ENCODE data around the gene LYPD6. TPM values are rescaled to one million over a fixed set of nuclear protein-coding genes. Genes with fewer than 3 reads are reported as not detected.

The LYPD6 gene
- total RNA-seq, 4 donors from 2014 or later, result 0.46 TPM; not detected in 3

- DNase-seq, result no peak
- in situ Hi-C loops (cut with MboI; ENCODE audit: low sequenced_read_pairs in 4 of 4), result no loop called here
- TF ChIP-seq CTCF (IDR thresholded peaks at IDR 0.05 in 4 of 5, conservative IDR thresholded peaks at IDR 0.05 in 1 of 5) (no peak), POLR2A (IDR thresholded peaks at IDR 0.05) (no peak)
- Histone ChIP-seq H3K36me3 (no peaks in the 10 kb centered on the region), H3K27me3 (no peaks in the 10 kb centered on the region), H3K27ac (no peak overlapping the region), H3K9me3 (no peaks in the 10 kb centered on the region), H3K4me1 (no peaks in the 10 kb centered on the region), H3K4me3 (no peak overlapping the region)
- intact Hi-C loops (cut with DNase I; ENCODE audit: low total_unique reads), result no loop called here
- no peak for ATAC-seq
These were observed 80.5 kb downstream of the LYPD6 start for GRCh38 chr2:149410701-149411484.

- no peaks in the 10 kb centered on the region for H3K36me3 ChIP-seq
- no peaks in the 10 kb centered on the region for H3K27me3 ChIP-seq
- H3K27ac ChIP-seq, result no peak overlapping the region
- no peaks in the 10 kb centered on the region for H3K9me3 ChIP-seq
- no peak for TF ChIP-seq CTCF (IDR thresholded peaks at IDR 0.05 in 4 of 5, conservative IDR thresholded peaks at IDR 0.05 in 1 of 5)
- TF ChIP-seq POLR2A (IDR thresholded peaks at IDR 0.05), result no peak
- H3K4me1 ChIP-seq, result no peaks in the 10 kb centered on the region
- intact Hi-C loops (cut with DNase I; ENCODE audit: low total_unique reads), result no loop called here
- no peak for ATAC-seq
- in situ Hi-C loops (cut with MboI; ENCODE audit: low sequenced_read_pairs in 4 of 4), result no loop called here
- H3K4me3 ChIP-seq, result no peak overlapping the region
- DNase-seq, result no peak
These were observed 83.1 kb downstream of the LYPD6 start for GRCh38 chr2:149413487-149413886.

GRCh38 chr2:149415086-149415485 is 84.7 kb downstream of the LYPD6 start:
- TF ChIP-seq CTCF (IDR thresholded peaks at IDR 0.05 in 4 of 5, conservative IDR thresholded peaks at IDR 0.05 in 1 of 5) (no peak), POLR2A (IDR thresholded peaks at IDR 0.05) (no peak)
- intact Hi-C loops (cut with DNase I; ENCODE audit: low total_unique reads) (no loop called here), in situ Hi-C loops (cut with MboI; ENCODE audit: low sequenced_read_pairs in 4 of 4) (no loop called here)
- Histone ChIP-seq H3K27ac (no peak overlapping the region), H3K4me1 (no peaks in the 10 kb centered on the region), H3K4me3 (no peak overlapping the region), H3K36me3 (no peaks in the 10 kb centered on the region), H3K27me3 (no peaks in the 10 kb centered on the region), H3K9me3 (no peaks in the 10 kb centered on the region)
- ATAC-seq, result no peak
- no peak for DNase-seq

- no peak overlapping the region for H3K27ac ChIP-seq
- intact Hi-C loops (cut with DNase I; ENCODE audit: low total_unique reads) (no loop called here), in situ Hi-C loops (cut with MboI; ENCODE audit: low sequenced_read_pairs in 4 of 4) (no loop called here)
- no peak overlapping the region for H3K4me3 ChIP-seq
- TF ChIP-seq CTCF (IDR thresholded peaks at IDR 0.05 in 4 of 5, conservative IDR thresholded peaks at IDR 0.05 in 1 of 5) (no peak), POLR2A (IDR thresholded peaks at IDR 0.05) (no peak)
- DNase-seq, result no peak
- no peaks in the 10 kb centered on the region for H3K36me3 ChIP-seq
- no peaks in the 10 kb centered on the region for H3K27me3 ChIP-seq
- no peaks in the 10 kb centered on the region for H3K9me3 ChIP-seq
- no peaks in the 10 kb centered on the region for H3K4me1 ChIP-seq
- no peak for ATAC-seq
These were observed 87.7 kb downstream of the LYPD6 start for GRCh38 chr2:149418065-149418464.
